Vagina (tissue), 2 donors: ENCODE results near the gene TRPV5.

Source experiments
- POLR2AphosphoS5 ChIP-seq, 2 donors: sonication (generic); formaldehyde crosslinking; IDR thresholded peaks; one replicate each; pipeline ENCODE4 v1.9.0; 2017; ENCODE audit warnings: antibody characterized with exemption in 2 of 2, mild to moderate bottlenecking in 2 of 2, low read depth in 1 of 2; ENCODE audit not compliant: insufficient read depth in 1 of 2
- TF ChIP-seq, protein P1 (sequence below), 3 experiments: fragments of 450-650 bp in 2 of 3; fragments of 200-600 bp in 1 of 3; sonication (generic) in 1 of 3; IDR thresholded peaks; one replicate each; pipeline ENCODE4 v1.5.1; 2017 to 2019; ENCODE audit warnings: antibody characterized with exemption in 3 of 3, mild to moderate bottlenecking in 2 of 3, moderate library complexity in 2 of 3

DNA sequence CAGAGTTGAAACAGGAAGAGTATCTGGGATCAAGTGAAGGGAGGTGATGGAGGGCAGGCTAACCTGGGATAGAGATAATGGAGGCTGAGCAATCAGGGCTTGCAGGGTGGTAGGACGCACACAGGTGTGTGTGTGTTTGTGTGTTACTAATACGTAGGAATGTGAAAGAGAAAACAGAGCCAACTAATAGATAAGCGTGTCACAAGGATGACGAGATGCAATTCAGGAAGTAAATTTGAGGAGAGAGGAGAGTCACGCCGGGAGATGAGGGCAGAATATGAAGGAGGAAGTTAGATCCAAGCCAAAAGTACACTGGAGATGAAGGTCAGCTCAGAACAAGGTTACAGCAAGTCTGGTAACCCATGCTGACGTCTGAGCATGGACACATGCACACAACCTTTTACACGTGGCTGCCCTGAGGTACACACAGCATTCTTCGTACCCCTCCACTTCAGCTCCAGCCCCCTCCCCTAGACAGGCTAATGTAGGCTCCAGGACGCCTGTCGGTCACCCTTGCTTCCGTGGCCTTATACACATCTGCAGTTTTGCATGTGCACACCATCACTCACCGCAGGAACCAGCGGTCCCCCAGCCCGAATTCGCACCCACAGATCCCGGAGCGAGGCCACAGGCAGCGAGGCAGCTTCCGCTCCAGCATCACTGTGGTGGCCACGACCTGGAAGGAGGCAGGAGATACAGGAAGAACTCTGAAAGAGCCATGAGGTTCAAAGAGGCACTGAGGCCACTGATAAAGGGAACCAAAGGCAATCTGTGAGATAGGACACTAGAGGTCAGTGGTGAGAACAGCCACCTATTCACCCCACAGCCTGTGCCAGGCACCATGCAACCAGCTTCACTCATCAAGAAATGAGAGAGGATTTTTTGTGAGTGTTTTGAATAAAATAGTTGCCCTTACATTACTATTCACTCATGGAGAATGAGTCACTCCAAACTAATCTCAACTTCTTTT is 24.3 kb downstream of the TRPV5 start:
- TF ChIP-seq, protein P1, sequence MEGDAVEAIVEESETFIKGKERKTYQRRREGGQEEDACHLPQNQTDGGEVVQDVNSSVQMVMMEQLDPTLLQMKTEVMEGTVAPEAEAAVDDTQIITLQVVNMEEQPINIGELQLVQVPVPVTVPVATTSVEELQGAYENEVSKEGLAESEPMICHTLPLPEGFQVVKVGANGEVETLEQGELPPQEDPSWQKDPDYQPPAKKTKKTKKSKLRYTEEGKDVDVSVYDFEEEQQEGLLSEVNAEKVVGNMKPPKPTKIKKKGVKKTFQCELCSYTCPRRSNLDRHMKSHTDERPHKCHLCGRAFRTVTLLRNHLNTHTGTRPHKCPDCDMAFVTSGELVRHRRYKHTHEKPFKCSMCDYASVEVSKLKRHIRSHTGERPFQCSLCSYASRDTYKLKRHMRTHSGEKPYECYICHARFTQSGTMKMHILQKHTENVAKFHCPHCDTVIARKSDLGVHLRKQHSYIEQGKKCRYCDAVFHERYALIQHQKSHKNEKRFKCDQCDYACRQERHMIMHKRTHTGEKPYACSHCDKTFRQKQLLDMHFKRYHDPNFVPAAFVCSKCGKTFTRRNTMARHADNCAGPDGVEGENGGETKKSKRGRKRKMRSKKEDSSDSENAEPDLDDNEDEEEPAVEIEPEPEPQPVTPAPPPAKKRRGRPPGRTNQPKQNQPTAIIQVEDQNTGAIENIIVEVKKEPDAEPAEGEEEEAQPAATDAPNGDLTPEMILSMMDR (IDR thresholded peaks at IDR 0.05): no peak
- TF ChIP-seq POLR2AphosphoS5 (IDR thresholded peaks at IDR 0.05; ENCODE audit: insufficient read depth in 1 of 2, low read depth in 1 of 2): no peak
